ENCODE results near the gene ARNT2. TPM values are rescaled to one million over a fixed set of nuclear protein-coding genes. Genes with fewer than 3 reads are reported as not detected.

ARNT2 gene
- total and polyA plus RNA-seq, 2 experiments from 2014 or later = 3.9 to 5.3 TPM

DNA sequence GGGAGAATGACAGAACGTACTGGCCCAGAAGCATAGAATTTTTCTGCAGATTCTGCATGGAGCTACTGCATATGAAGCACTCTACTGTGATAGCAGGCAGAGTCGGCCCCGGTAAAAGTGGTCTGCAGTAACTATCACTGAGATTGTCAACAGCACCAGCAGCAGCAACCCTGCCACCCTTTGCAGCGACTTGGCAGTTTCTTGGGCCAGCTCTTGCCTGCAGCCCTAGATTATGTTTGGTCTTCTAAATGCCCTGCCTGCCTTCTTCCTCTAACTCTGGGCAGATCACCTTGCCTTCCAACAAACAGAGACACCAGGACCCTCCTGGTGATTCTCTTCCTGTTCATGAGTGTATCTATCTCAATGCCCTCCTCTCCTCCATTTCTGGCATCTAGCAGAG, 161.8 kb downstream of the ARNT2 start:
- H3K9me2 ChIP-seq (replicated peaks; ENCODE audit: insufficient read depth) = no peaks in the 10 kb centered on the region
- H3K4me2 ChIP-seq = no peak overlapping the region
- no peak overlapping the region for H2AFZ ChIP-seq
- WGBS (ENCODE audit: low lambda C conversion rate, missing lambda C conversion rate) = 97% methylated on average over 4 of the region's 4 CpGs
- H3K79me2 ChIP-seq = no peaks in the 10 kb centered on the region
- no peaks in the 10 kb centered on the region for H3K27me3 ChIP-seq
- no peak for DNase-seq (ENCODE audit: low spot score)
- no peaks in the 10 kb centered on the region for H4K20me1 ChIP-seq (ENCODE audit: insufficient read depth, poor library complexity, severe bottlenecking)
- H3K4me3 ChIP-seq = no peak overlapping the region
- no peaks in the 10 kb centered on the region for H3K9me3 ChIP-seq (ENCODE audit: low read depth)
- TF ChIP-seq, protein P1, sequence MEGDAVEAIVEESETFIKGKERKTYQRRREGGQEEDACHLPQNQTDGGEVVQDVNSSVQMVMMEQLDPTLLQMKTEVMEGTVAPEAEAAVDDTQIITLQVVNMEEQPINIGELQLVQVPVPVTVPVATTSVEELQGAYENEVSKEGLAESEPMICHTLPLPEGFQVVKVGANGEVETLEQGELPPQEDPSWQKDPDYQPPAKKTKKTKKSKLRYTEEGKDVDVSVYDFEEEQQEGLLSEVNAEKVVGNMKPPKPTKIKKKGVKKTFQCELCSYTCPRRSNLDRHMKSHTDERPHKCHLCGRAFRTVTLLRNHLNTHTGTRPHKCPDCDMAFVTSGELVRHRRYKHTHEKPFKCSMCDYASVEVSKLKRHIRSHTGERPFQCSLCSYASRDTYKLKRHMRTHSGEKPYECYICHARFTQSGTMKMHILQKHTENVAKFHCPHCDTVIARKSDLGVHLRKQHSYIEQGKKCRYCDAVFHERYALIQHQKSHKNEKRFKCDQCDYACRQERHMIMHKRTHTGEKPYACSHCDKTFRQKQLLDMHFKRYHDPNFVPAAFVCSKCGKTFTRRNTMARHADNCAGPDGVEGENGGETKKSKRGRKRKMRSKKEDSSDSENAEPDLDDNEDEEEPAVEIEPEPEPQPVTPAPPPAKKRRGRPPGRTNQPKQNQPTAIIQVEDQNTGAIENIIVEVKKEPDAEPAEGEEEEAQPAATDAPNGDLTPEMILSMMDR (IDR thresholded peaks at IDR 0.05; ENCODE audit: poor library complexity) = no peak
- no peak for TF ChIP-seq EZH2 (IDR thresholded peaks at IDR 0.05; ENCODE audit: borderline replicate concordance)
- no peak overlapping the region for H3K27ac ChIP-seq
- H3K4me1 ChIP-seq (ENCODE audit: insufficient read depth) = no peaks in the 10 kb centered on the region
- no peaks in the 10 kb centered on the region for H3K36me3 ChIP-seq (replicated peaks; ENCODE audit: insufficient read depth, low read depth)

DNA sequence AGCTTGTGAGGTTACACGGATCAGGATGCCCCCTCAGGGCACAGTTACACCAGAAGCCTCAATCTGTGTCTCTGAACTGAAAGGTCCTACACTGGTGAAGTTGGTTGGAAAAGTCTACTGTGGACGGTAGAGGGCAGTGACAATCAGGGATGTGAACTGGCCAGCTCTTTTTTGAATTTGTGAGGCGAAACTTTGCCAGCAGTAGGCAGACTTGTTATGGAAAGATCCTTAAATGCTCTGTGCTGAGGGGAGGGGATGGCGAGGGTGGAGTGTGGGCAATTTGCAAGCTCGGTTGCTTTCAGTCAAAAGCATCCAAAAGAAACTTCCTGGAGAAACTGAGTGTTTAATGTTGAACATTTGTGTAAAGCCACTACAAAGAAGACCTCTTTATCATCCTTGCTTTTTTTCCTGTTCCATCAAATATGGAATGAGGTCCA, 163.6 kb downstream of the ARNT2 start:
- DNase-seq (ENCODE audit: low spot score) = peak; percentile 87
- no peaks in the 10 kb centered on the region for H3K9me3 ChIP-seq (ENCODE audit: low read depth)
- H3K79me2 ChIP-seq = no peaks in the 10 kb centered on the region
- WGBS (ENCODE audit: low lambda C conversion rate, missing lambda C conversion rate) = 8% methylated on average over 5 of the region's 5 CpGs
- TF ChIP-seq, protein P1 (IDR thresholded peaks at IDR 0.05; ENCODE audit: poor library complexity) = peak; percentile 96
- TF ChIP-seq EZH2phosphoT487 (IDR thresholded peaks at IDR 0.05; ENCODE audit: low read depth, severe bottlenecking, unreplicated experiment) = no peak
- H2AFZ ChIP-seq = no peak overlapping the region
- H4K20me1 ChIP-seq (ENCODE audit: insufficient read depth, poor library complexity, severe bottlenecking) = no peaks in the 10 kb centered on the region
- no peak overlapping the region for H3K4me2 ChIP-seq
- no peaks in the 10 kb centered on the region for H3K36me3 ChIP-seq (replicated peaks; ENCODE audit: insufficient read depth, low read depth)
- H3K27me3 ChIP-seq = no peaks in the 10 kb centered on the region
- no peak overlapping the region for H3K27ac ChIP-seq
- H3K9me2 ChIP-seq (replicated peaks; ENCODE audit: insufficient read depth) = no peaks in the 10 kb centered on the region
- H3K4me3 ChIP-seq = no peak overlapping the region
- H3K4me1 ChIP-seq (ENCODE audit: insufficient read depth) = no peaks in the 10 kb centered on the region

DNA sequence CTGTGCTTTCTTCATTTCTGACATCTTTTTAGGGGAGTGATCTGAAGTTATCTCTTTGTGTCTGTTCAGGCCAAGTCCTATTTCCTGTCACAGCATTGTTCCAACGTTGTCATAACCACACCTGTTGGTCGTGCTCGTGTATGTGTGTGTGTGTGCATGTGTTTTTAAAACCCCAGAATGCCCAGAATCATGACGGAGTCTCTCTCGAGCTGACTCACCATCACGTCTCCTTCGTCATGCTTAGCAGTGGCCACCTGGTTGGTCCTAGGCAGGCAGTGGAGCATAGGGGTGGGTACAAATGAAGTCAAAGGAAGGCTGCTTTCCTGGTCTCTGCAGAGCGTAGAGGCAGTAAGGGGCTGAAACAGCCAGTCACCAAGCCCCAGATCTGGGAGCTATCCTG, 164.1 kb downstream of the ARNT2 start:
- no peak for DNase-seq (ENCODE audit: low spot score)
- TF ChIP-seq EZH2phosphoT487 (IDR thresholded peaks at IDR 0.05; ENCODE audit: low read depth, severe bottlenecking, unreplicated experiment) = no peak
- TF ChIP-seq, protein P1 (IDR thresholded peaks at IDR 0.05; ENCODE audit: poor library complexity) = no peak
- no peak for TF ChIP-seq EZH2 (IDR thresholded peaks at IDR 0.05; ENCODE audit: borderline replicate concordance)
- H3K4me3 ChIP-seq = no peak overlapping the region
- 92% methylated on average over 8 of the region's 8 CpGs for WGBS (ENCODE audit: low lambda C conversion rate, missing lambda C conversion rate)
- no peaks in the 10 kb centered on the region for H3K4me1 ChIP-seq (ENCODE audit: insufficient read depth)
- no peaks in the 10 kb centered on the region for H3K79me2 ChIP-seq
- no peak overlapping the region for H2AFZ ChIP-seq
- H3K4me2 ChIP-seq = no peak overlapping the region
- H3K27me3 ChIP-seq = no peaks in the 10 kb centered on the region
- H3K9me2 ChIP-seq (replicated peaks; ENCODE audit: insufficient read depth) = no peaks in the 10 kb centered on the region
- H3K9me3 ChIP-seq (ENCODE audit: low read depth) = no peaks in the 10 kb centered on the region
- no peak overlapping the region for H3K27ac ChIP-seq
- H4K20me1 ChIP-seq (ENCODE audit: insufficient read depth, poor library complexity, severe bottlenecking) = no peaks in the 10 kb centered on the region
- H3K36me3 ChIP-seq (replicated peaks; ENCODE audit: insufficient read depth, low read depth) = no peaks in the 10 kb centered on the region

Measured in hepatocyte (in vitro differentiated cells).